HK-2 (cell line): Measurements from ENCODE around the gene AP3B1.

ENCODE experiments used
- DNase-seq: peaks from one replicate; pipeline ENCODE4 v3.0.0-alpha.2; 2018; ENCODE audit not compliant: unreplicated experiment

Gene AP3B1

DNA sequence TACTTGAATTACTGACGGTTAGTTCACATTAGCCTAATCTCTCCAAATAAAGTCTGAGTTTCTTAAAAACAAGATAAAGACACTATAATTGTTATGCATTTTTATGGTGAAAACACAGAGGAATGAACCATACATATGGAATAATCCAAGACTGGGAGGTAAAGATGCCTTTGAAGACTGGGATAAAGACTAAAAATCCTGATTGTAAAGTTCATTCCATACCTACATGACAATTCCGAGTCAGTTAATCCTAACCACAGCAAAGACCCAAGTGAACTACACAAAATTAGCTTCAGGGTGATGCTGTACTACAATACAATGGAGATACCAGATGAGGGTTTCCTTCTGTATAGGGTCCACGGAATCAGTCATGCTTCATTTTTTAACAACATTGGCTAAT is 6.3 kb downstream of the AP3B1 start:
- DNase-seq, result no peak

DNA sequence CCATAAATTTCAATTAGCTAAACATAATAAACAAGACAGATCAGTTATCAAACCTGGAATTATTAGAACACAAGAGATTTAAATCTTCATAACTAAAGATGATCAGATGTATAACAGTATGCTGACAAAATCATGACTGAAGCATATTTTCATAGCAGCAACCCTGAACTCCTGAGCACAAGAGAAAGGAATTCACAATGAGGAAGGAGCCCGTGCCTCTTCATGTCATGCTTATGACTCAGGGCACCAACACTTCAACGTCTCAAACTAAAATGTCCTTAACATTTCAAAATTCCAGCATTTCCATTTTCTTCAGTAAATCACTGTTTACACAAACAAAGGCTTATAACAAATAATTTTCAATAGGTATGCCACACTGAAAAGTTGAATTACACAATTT is 6.7 kb downstream of the AP3B1 start:
- DNase-seq, result no peak

DNA sequence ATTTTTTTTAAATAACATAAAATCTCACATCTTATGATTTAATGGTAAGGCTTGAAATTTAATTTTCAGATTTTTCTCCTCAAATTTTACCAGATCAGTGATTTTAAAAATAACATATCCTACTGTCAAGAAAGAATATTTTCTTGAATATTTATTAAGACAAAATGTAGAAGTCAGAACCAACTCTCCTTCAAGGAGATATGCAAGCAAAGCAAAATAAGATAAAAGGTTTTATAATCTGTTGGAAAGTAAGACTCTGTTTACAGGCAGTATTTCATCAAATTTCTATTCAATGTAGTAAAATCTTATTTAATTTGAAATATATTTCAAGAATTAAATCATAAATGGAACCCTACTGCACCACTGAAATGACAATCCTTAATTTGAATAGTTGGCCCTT is 7.3 kb downstream of the AP3B1 start:
- no peak for DNase-seq

DNA sequence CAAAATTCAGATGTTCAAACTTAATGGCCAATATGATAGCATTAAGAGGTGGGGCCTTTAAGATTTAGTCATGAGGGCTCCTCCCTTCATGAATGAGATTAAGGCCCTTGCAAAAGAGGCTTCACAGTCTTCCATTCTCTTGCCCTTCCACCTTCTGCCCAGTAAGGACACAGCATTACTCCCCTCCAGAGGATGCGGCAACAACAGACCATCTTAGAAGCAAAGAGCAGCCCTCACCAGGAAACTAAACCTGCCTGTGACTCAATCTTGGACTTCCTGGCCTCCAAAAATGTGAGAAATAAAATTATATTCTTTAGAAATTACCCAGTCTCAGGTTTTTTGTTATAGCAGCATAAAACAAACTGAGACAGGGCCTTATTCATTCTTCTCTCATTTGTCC is 8.2 kb downstream of the AP3B1 start:
- no peak for DNase-seq

DNA sequence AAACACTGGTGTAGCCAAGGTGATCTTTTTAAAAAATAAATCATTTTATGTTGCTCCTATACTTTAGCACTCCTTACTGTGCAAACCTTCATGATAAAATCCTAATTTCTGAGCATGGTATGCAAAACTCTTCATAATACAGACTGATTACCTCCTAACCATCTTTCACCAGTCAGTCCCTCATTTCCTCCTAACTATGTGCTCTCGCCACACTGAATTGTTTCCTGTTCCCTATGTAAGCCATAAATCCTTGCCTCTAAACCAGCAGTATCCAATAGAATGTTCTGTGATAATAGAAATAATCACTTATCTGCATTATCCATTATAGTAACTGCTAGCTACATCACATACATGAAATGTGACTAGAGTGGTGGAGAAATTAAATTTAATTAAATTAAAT is 10.7 kb downstream of the AP3B1 start:
- no peak for DNase-seq

DNA sequence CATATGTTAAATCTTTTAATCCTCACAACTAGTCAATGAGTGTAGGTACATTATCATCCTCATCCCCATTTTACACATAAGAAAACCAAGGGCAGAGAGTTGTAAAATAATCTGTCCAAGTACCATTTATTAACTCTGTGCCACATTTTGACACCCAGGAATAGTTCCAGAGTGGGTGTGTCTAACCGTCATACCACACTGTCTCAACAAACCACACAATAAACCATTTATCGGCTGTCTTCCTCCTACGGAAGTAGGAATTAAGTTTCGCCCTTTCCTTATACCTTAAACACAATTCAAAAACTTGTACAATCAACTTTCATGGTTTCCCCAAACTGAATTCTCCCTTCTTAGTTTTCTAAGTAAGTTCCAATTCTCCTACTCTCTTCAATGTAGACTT is 11.4 kb downstream of the AP3B1 start:
- no peak for DNase-seq

DNA sequence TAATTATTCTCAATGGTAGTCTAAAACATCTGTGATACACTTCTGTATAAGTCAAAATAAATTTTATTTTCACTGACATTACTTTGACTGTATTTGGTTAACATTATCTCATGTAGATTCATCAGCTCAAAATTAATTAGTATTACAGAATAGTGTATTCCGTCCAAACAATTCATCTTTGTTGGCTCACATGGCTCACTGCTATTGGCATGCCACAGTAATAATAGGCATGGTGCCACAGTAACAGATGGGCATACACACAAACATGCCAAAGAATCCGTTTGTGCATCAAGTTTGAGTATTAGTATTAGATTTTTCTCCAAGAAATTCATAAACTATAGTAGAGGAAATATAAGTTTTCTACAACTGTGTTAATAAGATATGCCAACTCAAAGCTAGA is 14.2 kb downstream of the AP3B1 start:
- no peak for DNase-seq

DNA sequence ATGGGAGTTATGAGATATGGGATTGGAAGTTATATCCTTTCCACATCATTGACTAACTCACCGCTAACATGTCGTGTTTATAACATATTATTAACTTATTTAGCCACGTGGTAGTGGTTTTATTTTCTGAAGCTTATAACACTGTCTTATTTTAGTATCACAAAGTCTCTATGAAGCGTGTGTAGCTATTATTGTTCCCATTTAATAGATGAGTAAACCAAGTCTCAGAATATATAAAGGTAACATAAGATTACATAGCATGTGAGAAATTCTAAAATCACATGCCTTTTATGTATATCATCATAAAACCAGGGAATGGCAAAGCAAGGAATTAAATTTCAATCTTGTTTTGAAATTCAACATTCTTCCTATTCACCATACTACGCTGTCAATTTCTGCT is 15.3 kb downstream of the AP3B1 start:
- no peak for DNase-seq

DNA sequence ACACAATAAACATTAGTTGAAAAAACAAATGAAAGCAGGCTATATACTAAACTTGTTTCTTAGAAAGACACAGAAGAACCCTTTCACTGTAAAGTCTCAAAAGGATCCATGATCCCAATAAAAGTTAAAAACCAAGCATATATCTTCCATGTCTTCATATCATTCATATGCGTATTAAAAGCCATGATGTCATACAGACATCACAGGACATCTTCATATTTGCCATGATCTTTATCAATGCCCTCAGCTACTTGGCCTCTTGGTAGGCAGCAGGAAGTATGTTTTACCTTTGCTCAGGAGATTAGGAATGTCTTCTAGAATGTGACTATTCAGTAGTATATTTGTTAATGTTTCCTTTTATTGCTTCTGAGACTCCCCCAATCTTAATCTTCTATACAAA is 16.8 kb downstream of the AP3B1 start:
- DNase-seq, result no peak

DNA sequence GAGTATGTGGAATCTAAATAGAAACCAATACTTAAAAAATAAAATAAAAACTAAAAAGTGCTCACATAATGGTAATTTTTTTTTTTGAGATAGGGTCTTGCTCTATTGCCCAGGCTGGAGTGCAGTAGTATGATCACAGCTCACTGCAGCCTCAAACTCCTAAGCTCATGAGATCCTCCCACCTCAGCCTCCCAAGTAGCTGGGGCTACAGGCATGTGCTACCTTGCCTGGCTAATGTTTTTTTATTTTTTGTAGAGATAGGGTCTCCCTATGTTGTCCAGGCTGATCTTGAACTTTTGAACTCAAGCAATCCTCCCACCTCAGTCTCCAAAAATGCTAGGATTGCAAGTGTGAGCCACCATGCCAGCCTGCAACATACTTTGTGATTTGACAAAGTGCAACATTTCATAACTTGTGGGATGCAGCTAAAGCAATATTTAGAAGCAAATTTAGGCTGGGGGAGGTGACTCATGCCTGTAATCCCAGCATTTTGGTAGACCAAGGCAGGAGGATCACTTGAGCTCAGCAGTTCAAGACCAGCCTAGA is 18.4 kb downstream of the AP3B1 start:
- no peak for DNase-seq

DNA sequence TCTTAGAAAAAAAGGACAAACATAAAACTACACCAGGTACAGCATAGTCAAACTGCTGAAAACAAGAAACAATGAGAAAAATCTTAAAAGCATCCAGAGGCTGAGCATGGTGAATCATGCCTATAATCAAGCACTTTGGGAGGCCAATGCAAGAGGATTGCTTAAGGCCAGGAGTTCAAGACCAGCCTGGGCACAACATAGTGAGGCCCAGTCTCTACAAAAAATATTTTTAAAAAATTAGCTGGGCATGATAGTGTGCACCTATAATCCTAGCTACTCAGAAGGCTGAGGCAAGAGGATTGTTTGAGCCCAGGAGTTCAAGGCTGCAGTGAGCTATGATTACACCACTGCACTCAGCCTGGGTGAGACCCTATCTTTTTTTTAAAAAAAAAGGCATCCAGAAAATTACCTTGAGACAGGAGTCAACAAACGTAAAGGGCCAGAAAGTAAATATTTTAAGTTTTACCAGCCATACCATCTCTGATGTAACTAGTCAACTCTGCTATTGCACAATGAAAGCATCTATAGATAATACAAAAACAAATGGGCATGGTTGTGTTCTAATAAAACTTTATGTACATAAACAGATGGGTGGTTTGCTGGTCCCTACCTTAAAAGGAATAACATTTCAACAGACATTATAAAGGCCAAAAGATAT is 19.8 kb downstream of the AP3B1 start:
- DNase-seq, result no peak

DNA sequence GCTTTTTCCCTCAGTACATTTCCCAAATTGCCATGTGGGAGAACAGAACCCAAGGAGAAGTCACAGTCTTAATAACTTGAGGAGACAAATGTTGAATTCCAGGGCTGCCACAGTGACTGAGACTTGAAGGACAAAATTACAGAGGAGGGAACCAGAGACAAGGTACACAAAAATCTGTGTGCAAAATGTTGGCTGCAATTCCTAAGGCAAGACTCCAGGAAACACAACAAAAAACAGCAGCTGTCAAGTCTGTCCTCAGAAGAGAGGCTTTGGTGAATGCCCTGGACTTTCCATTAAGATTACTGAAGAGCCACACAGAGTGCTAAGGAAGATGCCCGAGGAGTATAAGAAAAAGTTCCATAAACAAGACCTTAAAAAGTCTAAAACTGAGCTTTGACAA is 21.1 kb downstream of the AP3B1 start:
- no peak for DNase-seq

DNA sequence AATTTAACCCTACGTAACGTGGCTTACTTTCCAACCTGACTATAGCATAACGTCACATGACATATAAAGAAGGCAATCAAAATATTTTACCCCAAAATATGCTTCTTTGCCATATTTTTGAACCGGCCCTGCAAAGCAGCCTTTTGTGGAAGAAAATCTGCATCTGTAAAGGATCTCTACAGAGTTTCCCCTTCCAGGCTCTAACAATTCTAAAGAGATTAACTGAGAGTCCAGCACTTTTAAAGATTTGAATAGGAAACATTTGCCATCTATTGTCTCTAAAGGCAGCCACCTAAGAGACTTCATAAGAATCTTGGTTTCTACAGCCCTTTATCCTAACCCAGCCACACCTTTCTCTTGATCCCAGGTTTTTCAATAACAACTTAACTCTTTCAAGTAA is 22.7 kb downstream of the AP3B1 start:
- no peak for DNase-seq

DNA sequence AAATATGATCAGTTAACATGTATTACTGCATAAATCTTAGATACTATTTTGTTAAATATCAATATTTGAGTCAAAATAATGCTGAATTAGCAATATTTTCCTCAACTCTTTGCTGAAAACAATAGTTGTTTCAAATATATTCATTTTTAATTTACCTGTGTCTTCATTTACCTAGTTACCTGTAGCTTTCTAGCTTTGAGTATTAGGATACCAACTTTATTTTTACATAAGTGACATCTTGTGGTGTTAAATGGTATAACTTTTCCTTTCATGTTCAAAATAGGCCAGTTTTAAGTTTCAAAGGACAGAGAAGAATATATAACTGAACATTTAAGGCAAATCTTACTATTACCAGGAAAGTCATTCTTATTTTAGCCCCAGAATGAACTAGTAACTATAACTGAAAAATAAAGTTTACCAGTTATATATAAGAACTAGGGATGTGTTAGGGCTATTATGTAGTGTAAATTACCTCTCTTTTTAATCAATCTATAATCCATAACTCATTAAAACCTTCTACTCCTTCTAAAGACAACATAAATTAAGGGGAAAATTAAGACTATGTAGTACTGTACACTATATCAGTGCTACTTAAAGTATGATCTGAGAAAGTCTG is 25.3 kb downstream of the AP3B1 start:
- no peak for DNase-seq

DNA sequence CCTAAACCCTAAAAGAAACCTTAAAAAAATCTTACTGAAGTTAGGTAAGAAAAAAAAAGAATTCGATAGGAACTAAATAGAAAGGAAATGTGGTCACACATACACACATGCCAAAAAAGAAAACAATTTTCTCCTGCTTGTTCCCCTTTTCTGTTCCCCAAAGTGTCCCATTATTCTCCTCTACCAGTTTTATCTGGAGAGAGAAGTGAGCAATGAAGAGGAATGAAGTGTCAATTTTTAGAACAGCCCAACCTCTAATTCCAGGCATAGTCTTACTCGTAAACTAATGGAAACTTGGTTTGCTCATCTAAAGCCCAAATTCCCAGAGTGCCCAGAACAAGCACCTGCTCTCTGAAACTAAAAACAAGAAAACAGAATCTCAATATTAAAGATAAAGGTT is 26.1 kb downstream of the AP3B1 start:
- no peak for DNase-seq

DNA sequence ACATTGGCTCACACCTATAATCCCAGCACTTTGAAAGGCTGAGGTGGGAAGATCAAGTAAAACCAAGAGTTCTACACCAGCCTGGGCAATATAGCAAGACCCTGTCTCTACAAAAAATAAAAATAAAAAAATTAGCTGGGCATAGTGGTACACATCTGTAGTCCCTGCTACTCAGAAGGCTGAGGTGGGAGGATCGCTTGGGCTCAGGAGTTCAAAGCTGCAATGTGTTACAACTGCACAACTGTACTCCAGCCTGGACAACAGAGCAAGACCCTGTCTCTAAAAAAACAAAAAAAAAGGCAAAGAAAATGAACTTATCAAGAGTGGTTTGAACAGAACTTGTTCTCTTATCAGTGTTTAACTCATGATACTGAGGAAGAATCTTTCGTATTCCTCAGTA is 29.3 kb downstream of the AP3B1 start:
- DNase-seq, result no peak

DNA sequence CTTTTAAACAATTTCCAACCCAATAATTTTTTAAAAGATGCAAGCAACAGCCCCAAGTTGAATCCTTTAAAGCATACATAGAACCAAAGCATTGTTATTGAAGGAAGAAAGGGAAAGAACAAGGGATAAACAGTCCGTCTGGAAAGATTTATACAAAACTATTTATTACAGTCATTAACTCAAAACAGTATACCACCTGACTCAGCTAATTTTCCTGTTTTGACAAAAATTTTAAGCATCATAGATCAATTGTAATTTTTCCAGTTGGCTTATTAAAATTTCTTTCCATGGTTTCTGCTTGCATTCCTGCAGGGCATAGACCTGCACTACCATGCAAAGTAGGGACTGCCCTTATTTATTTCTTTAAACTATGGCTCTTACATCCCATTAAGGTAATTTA is 29.9 kb downstream of the AP3B1 start:
- DNase-seq, result no peak

DNA sequence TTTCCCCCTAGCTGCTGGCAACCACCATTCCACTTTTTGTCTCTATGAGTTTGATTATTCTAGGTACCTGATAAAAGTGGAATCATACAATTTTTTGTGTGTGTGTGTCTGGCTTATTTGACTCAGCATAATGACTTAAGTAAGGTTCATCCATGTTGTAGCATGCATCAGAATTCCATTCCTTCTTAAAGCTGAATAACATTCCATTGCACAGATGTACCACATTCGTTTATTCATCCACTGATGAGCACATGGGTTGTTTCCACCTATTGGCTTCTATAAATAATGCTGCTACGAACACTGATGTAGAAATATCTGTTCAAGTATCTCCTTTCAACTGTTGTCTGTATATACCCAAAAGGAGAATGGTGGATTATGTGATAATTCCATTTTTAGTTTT is 33.7 kb downstream of the AP3B1 start:
- DNase-seq, result no peak

DNA sequence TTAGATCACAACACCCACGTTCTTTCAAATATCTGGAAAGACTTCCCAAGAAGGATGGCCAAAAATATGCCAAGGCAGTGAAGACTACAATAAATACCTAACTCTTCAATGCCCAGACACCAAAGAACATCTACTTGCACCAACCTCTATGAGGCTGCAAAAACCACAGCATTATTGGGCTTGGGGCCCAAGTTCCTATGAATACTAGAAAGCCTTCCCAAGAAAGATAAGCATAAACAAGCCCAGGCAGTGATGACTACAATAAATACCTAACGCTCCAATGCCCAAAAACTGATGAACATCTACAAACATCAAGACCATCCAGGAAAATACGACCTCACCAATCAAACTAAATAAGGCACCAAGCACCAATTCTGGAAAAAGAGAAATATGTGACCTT is 41.3 kb downstream of the AP3B1 start:
- no peak for DNase-seq

DNA sequence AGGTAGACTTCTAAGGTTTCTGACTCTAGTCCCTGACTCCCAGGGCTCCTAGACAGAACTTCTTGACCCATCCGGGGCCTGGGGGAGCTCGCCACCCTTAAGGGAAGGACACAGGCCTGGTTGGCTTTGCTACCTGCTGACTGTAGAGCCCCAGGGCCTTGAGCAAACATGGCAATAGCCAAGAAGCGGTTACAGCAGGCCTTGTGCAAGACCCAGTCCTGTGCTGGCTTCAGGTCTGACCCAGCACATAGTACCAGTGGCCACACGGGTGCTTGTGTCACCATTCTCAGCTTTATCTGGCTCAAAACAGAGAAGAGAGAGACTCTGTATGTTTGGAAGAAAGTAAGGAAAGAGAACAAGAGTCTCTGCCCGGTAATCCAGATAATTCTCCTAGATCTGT is 41.8 kb downstream of the AP3B1 start:
- no peak for DNase-seq

DNA sequence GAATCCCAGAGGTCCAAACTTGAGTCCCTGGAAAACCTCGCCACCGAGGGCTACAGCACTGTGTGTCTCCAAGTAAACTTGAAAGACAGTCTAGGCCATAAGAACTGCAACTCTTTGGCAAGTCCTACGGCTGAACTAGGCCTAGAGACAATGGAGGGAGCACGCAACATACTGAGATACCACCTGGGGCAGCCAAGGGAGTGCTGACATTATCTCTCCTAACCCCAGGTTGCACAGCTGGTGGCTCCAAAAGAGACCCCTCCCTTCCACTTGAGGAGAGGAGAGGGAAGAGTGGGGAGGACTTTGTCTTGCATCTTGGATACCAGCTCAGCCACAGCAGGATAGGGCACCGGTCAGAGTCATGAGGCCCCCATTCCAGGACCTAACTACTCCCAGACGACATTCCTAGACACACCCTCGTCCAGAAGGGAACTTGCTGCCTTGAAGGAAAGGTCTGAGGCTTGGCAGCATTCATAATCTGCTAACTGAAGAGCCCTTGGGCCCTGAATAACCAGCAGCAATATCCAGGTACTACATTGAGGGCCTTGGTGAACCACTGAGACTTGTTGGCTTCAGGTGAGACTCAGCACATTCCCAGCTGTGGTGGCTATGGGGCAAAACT is 42.7 kb downstream of the AP3B1 start:
- DNase-seq, result no peak

DNA sequence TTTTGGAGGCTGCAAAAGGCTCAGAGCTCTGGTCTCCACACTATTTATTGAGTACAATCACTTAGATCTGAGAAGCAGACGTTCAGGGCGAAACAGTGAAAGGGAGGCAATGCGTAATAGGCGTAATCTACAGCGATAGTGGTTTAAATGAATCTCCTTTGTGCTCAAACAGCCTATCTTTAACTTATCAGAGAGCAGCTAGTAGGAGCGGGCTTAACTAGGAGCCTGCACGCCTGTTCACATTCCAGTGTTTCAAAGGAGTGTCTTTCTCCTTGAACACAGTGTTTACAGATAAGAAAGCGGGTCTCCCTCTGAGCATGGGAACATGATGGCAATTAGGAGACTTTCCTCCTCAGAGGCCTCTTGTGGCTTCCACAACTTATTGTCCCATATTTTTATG is 49.4 kb downstream of the AP3B1 start:
- no peak for DNase-seq

DNA sequence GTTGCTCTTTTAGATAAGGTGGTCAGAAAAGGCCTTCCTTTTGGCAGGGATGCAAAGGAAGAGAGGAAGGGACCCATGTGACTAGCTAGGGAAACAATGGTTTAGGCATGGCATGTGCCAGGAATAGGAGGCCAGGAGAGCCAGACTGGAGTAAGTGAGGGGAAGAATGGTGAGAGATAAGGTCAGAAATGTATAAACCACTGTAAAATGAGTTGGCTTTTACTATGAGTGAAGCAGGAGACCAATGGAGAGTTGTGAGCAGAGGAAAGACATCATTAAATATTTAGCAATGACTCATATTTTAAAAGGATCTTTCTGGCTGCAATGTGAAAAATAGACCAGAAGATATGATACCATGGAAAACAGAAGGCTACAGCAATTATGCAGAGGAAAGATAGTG is 50.9 kb downstream of the AP3B1 start:
- no peak for DNase-seq

DNA sequence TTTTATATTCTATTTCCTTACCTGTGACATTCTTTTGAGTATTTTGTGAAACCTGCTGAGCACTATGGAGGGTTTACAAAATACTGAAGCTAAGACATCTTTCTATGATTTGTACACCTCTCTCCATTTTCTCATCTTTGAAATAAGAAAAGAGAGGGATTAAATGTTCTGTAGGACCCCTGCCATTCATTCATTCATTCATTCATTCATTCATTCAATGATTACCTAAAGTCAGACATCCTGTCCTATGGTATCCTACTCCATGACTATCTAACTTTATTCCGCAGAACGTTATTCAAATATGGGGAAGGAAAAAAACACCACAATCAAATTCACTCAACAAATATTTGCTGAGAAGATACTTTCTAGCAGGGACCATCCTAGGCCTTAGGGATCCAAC is 51.4 kb downstream of the AP3B1 start:
- no peak for DNase-seq
